Stimulated activated CD4-positive, alpha-beta T cell treated with anti-CD3 and anti-CD28 coated beads, Interleukin-1b, Interleukin-23, amount 100 ng/mL, for 1 hour (primary cell): Measurements from ENCODE around the gene MDFIC.

Experiments used
- DNase-seq, 2 donors: peaks; one replicate each; pipeline ENCODE4 v3.0.0-alpha.2; 2020; ENCODE audit warnings: low read depth in 2 of 2

The MDFIC gene

GRCh38 chr7:115038158-115038557 lies 116.3 kb downstream of the MDFIC start:
- no peak for DNase-seq

GRCh38 chr7:115040057-115040456 lies 118.2 kb downstream of the MDFIC start:
- DNase-seq: no peak

GRCh38 chr7:115040495-115040894 lies 118.6 kb downstream of the MDFIC start:
- no peak for DNase-seq

GRCh38 chr7:115042596-115042995 lies 120.7 kb downstream of the MDFIC start:
- DNase-seq: no peak

GRCh38 chr7:115043605-115044004 lies 121.7 kb downstream of the MDFIC start:
- no peak for DNase-seq

GRCh38 chr7:115044224-115044623 lies 122.3 kb downstream of the MDFIC start:
- no peak for DNase-seq

- DNase-seq: no peak
These were observed 126.2 kb downstream of the MDFIC start for GRCh38 chr7:115047958-115048720.

- DNase-seq: no peak
These were observed 130.8 kb downstream of the MDFIC start for GRCh38 chr7:115052706-115053105.

- DNase-seq: no peak
These were observed 132.7 kb downstream of the MDFIC start for GRCh38 chr7:115054478-115055065.

GRCh38 chr7:115056019-115056418 lies 134.1 kb downstream of the MDFIC start:
- DNase-seq: no peak

- no peak for DNase-seq
These were observed 136.8 kb downstream of the MDFIC start for GRCh38 chr7:115058726-115059125.

- DNase-seq: no peak
These were observed 137.4 kb downstream of the MDFIC start for GRCh38 chr7:115059321-115059720.

GRCh38 chr7:115060095-115060870 lies 138.4 kb downstream of the MDFIC start:
- DNase-seq: no peak

- DNase-seq: no peak
These were observed 144.2 kb downstream of the MDFIC start for GRCh38 chr7:115066050-115066449.

GRCh38 chr7:115066634-115067033 lies 144.7 kb downstream of the MDFIC start:
- DNase-seq: no peak

- DNase-seq: no peak
These were observed 146.3 kb downstream of the MDFIC start for GRCh38 chr7:115068220-115068619.
